ENCODE data around the gene NPTN. TPM values are rescaled to one million over a fixed set of nuclear protein-coding genes. Genes with fewer than 3 reads are reported as not detected.
"Not testable (repeated sequence)": the region's sequence is repeated elsewhere in the genome, so short reads cannot be mapped to it uniquely, and the experiment has no call there.

Gene NPTN
- total and polyA plus RNA-seq, 5 donors: 262 to 320 (median 303) TPM

- WGBS: 38% methylated on average over 5 of the region's 5 CpGs
- Histone ChIP-seq H3K4me1 (ENCODE audit: control insufficient read depth, insufficient read depth, low read length) (no peaks in the 10 kb centered on the region), H3K27me3 (ENCODE audit: control insufficient read depth, insufficient read depth) (no peaks in the 10 kb centered on the region), H3K27ac (ENCODE audit: low read length) (no peak overlapping the region), H3K4me3 (ENCODE audit: low read length) (no peak overlapping the region), H3K9me3 (ENCODE audit: control insufficient read depth, low read length) (no peaks in the 10 kb centered on the region)
- ATAC-seq (peak; percentile 76 to 86), DNase-seq (peak; percentile 36 to 75 (median 63))
- intact Hi-C loops (cut with DNase I): loop anchor here in 1 of 4 donors (2.0 kb wide), 1 partner anchor 22 kb away; no protein-coding TSS in a partner anchor
These were observed 44.0 kb upstream of the NPTN start for GRCh38 chr15:73677146-73677607.

- no peak for DNase-seq
- no peaks in the 10 kb centered on the region for H3K27me3 ChIP-seq (ENCODE audit: control insufficient read depth, insufficient read depth)
- WGBS: 94% methylated on average over 1 of the region's 1 CpG
- intact Hi-C loops (cut with DNase I): loop anchor here in 1 of 4 donors (5.0 kb wide), 1 partner anchor 33 kb away; no protein-coding TSS in a partner anchor
- no peak overlapping the region for H3K4me3 ChIP-seq (ENCODE audit: low read length)
- no peak overlapping the region for H3K27ac ChIP-seq (ENCODE audit: low read length)
- H3K4me1 ChIP-seq (ENCODE audit: control insufficient read depth, insufficient read depth, low read length): no peaks in the 10 kb centered on the region
- no peaks in the 10 kb centered on the region for H3K9me3 ChIP-seq (ENCODE audit: control insufficient read depth, low read length)
- no peak for ATAC-seq
These were observed 41.4 kb upstream of the NPTN start for GRCh38 chr15:73674587-73674986.

- H3K27ac ChIP-seq (ENCODE audit: low read length): no peak overlapping the region
- DNase-seq: no peak
- intact Hi-C loops (cut with DNase I): no loop called here
- no peak overlapping the region for H3K4me3 ChIP-seq (ENCODE audit: low read length)
- H3K9me3 ChIP-seq (ENCODE audit: control insufficient read depth, low read length): no peaks in the 10 kb centered on the region
- H3K27me3 ChIP-seq (ENCODE audit: control insufficient read depth, insufficient read depth): no peaks in the 10 kb centered on the region
- no peak for ATAC-seq
- no peaks in the 10 kb centered on the region for H3K4me1 ChIP-seq (ENCODE audit: control insufficient read depth, insufficient read depth, low read length)
These were observed 27.3 kb upstream of the NPTN start for GRCh38 chr15:73660455-73660854.

- 86% methylated on average over 1 of the region's 1 CpG for WGBS
- ATAC-seq (no peak), DNase-seq (no peak)
- Histone ChIP-seq H3K4me1 (ENCODE audit: control insufficient read depth, insufficient read depth, low read length) (no peaks in the 10 kb centered on the region), H3K9me3 (ENCODE audit: control insufficient read depth, low read length) (no peaks in the 10 kb centered on the region), H3K27ac (ENCODE audit: low read length) (no peak overlapping the region), H3K27me3 (ENCODE audit: control insufficient read depth, insufficient read depth) (no peaks in the 10 kb centered on the region), H3K4me3 (ENCODE audit: low read length) (no peak overlapping the region)
- intact Hi-C loops (cut with DNase I): no loop called here
These were observed 25.5 kb upstream of the NPTN start for GRCh38 chr15:73658645-73659044.

- H3K27me3 ChIP-seq (ENCODE audit: control insufficient read depth, insufficient read depth): no peaks in the 10 kb centered on the region
- H3K4me3 ChIP-seq (ENCODE audit: low read length): no peak overlapping the region
- 45% methylated on average over 2 of the region's 2 CpGs for WGBS
- intact Hi-C loops (cut with DNase I): no loop called here
- no peak for DNase-seq
- H3K27ac ChIP-seq (ENCODE audit: low read length): no peak overlapping the region
- no peaks in the 10 kb centered on the region for H3K9me3 ChIP-seq (ENCODE audit: control insufficient read depth, low read length)
- no peaks in the 10 kb centered on the region for H3K4me1 ChIP-seq (ENCODE audit: control insufficient read depth, insufficient read depth, low read length)
- no peak for ATAC-seq
These were observed 22.5 kb upstream of the NPTN start for GRCh38 chr15:73655724-73656123.

GRCh38 chr15:73654659-73655058 is 21.5 kb upstream of the NPTN start:
- DNase-seq (no peak), ATAC-seq (no peak)
- no peak overlapping the region for H3K27ac ChIP-seq (ENCODE audit: low read length)
- no peaks in the 10 kb centered on the region for H3K27me3 ChIP-seq (ENCODE audit: control insufficient read depth, insufficient read depth)
- 78% methylated on average over 3 of the region's 3 CpGs for WGBS
- no peak overlapping the region for H3K4me3 ChIP-seq (ENCODE audit: low read length)
- no peaks in the 10 kb centered on the region for H3K4me1 ChIP-seq (ENCODE audit: control insufficient read depth, insufficient read depth, low read length)
- no peaks in the 10 kb centered on the region for H3K9me3 ChIP-seq (ENCODE audit: control insufficient read depth, low read length)
- intact Hi-C loops (cut with DNase I): no loop called here

GRCh38 chr15:73650416-73651126 is 17.4 kb upstream of the NPTN start:
- 64% methylated on average over 3 of the region's 3 CpGs for WGBS
- Histone ChIP-seq H3K9me3 (ENCODE audit: control insufficient read depth, low read length) (no peaks in the 10 kb centered on the region), H3K4me3 (ENCODE audit: low read length) (no peak overlapping the region), H3K27me3 (ENCODE audit: control insufficient read depth, insufficient read depth) (no peaks in the 10 kb centered on the region), H3K27ac (ENCODE audit: low read length) (no peak overlapping the region), H3K4me1 (ENCODE audit: control insufficient read depth, insufficient read depth, low read length) (no peaks in the 10 kb centered on the region)
- no peak for DNase-seq
- intact Hi-C loops (cut with DNase I): no loop called here
- ATAC-seq: no peak

- H3K4me3 ChIP-seq (ENCODE audit: low read length): no peak overlapping the region
- intact Hi-C loops (cut with DNase I): loop anchor here in 1 of 4 donors (10.0 kb wide), 1 partner anchor 47 kb away; no protein-coding TSS in a partner anchor
- H3K4me1 ChIP-seq (ENCODE audit: control insufficient read depth, insufficient read depth, low read length): no peaks in the 10 kb centered on the region
- H3K27me3 ChIP-seq (ENCODE audit: control insufficient read depth, insufficient read depth): no peaks in the 10 kb centered on the region
- H3K9me3 ChIP-seq (ENCODE audit: control insufficient read depth, low read length): no peaks in the 10 kb centered on the region
- H3K27ac ChIP-seq (ENCODE audit: low read length): no peak overlapping the region
- ATAC-seq: no peak
- 81% methylated on average over 2 of the region's 2 CpGs for WGBS
- no peak for DNase-seq
These were observed 14.8 kb upstream of the NPTN start for GRCh38 chr15:73648014-73648295.

- ATAC-seq (no peak), DNase-seq (no peak)
- H3K27ac ChIP-seq (ENCODE audit: low read length): no peak overlapping the region
- WGBS: 76% methylated on average over 6 of the region's 6 CpGs
- intact Hi-C loops (cut with DNase I): loop anchor here in 1 of 4 donors (10.0 kb wide), 1 partner anchor 47 kb away; no protein-coding TSS in a partner anchor
- H3K9me3 ChIP-seq (ENCODE audit: control insufficient read depth, low read length): no peaks in the 10 kb centered on the region
- no peaks in the 10 kb centered on the region for H3K27me3 ChIP-seq (ENCODE audit: control insufficient read depth, insufficient read depth)
- no peak overlapping the region for H3K4me3 ChIP-seq (ENCODE audit: low read length)
- no peaks in the 10 kb centered on the region for H3K4me1 ChIP-seq (ENCODE audit: control insufficient read depth, insufficient read depth, low read length)
These were observed 14.2 kb upstream of the NPTN start for GRCh38 chr15:73647259-73648013.

- intact Hi-C loops (cut with DNase I): loop anchor here (5.0 to 10.0 kb wide), 5 partner anchors 45 to 335 kb away; partner anchors contain the start of gene CD276 (in 1 of the 4)
- not testable (repeated sequence) for DNase-seq; H3K27me3 ChIP-seq (ENCODE audit: control insufficient read depth, insufficient read depth); H3K27ac ChIP-seq (ENCODE audit: low read length); H3K9me3 ChIP-seq (ENCODE audit: control insufficient read depth, low read length); ATAC-seq; H3K4me1 ChIP-seq (ENCODE audit: control insufficient read depth, insufficient read depth, low read length); H3K4me3 ChIP-seq (ENCODE audit: low read length)
- 75% methylated on average over 5 of the region's 5 CpGs for WGBS
These were observed 6.3 kb upstream of the NPTN start for GRCh38 chr15:73639464-73639863.

- no peak for DNase-seq
- H3K27ac ChIP-seq (ENCODE audit: low read length): no peak overlapping the region
- ATAC-seq: no peak
- H3K4me3 ChIP-seq (ENCODE audit: low read length): no peak overlapping the region
- intact Hi-C loops (cut with DNase I): loop anchor here (5.0 to 10.0 kb wide), 5 partner anchors 47 to 333 kb away; partner anchors contain the start of gene CD276 (in 1 of the 4)
- no peaks in the 10 kb centered on the region for H3K27me3 ChIP-seq (ENCODE audit: control insufficient read depth, insufficient read depth)
- H3K9me3 ChIP-seq (ENCODE audit: control insufficient read depth, low read length): peaks cover 3% of the 10 kb centered on the region
- peaks cover 5% of the 10 kb centered on the region for H3K4me1 ChIP-seq (ENCODE audit: control insufficient read depth, insufficient read depth, low read length)
- 45% methylated on average over 2 of the region's 2 CpGs for WGBS
These were observed 4.3 kb upstream of the NPTN start for GRCh38 chr15:73637527-73637926.
